Measurements from ENCODE around the gene PHIP. TPM values are rescaled to one million over a fixed set of nuclear protein-coding genes. Genes with fewer than 3 reads are reported as not detected.
A peak's percentile ranks its signal among the peaks of the same experiment; 100 is the strongest.

The PHIP gene
- total RNA-seq, 1 donor from 2014 or later = 14.6 TPM

DNA sequence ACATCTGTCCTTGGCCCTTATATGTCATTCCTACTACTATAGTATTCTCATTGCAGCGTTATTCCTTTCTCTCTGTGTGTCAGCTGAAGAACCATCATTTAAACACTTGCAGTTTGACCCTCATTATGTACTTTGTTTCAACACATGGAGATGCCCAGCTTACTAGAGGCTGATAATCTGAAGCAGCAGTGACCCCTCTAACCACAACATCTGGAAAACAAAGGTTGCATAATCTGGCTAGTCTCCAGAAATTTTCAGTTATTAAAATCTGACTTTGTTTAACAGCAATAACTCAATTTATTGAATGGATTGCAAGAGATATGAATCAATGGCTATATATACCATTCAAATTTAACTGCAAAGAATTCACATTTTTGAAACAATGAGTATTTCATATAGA lies 6.6 kb upstream of the PHIP start:
- Histone ChIP-seq H3K36me3 (ENCODE audit: control insufficient read depth, insufficient read depth, low read length) (no peaks in the 10 kb centered on the region), H3K27me3 (ENCODE audit: control insufficient read depth, insufficient read depth, low read length) (no peaks in the 10 kb centered on the region), H3K4me3 (ENCODE audit: low read depth, low read length) (no peak overlapping the region)
- no peak for DNase-seq (ENCODE audit: low read depth)
- TF ChIP-seq, protein P1, sequence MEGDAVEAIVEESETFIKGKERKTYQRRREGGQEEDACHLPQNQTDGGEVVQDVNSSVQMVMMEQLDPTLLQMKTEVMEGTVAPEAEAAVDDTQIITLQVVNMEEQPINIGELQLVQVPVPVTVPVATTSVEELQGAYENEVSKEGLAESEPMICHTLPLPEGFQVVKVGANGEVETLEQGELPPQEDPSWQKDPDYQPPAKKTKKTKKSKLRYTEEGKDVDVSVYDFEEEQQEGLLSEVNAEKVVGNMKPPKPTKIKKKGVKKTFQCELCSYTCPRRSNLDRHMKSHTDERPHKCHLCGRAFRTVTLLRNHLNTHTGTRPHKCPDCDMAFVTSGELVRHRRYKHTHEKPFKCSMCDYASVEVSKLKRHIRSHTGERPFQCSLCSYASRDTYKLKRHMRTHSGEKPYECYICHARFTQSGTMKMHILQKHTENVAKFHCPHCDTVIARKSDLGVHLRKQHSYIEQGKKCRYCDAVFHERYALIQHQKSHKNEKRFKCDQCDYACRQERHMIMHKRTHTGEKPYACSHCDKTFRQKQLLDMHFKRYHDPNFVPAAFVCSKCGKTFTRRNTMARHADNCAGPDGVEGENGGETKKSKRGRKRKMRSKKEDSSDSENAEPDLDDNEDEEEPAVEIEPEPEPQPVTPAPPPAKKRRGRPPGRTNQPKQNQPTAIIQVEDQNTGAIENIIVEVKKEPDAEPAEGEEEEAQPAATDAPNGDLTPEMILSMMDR (IDR thresholded peaks at IDR 0.05; ENCODE audit: insufficient read depth, low read length, poor library complexity, severe bottlenecking) = no peak

DNA sequence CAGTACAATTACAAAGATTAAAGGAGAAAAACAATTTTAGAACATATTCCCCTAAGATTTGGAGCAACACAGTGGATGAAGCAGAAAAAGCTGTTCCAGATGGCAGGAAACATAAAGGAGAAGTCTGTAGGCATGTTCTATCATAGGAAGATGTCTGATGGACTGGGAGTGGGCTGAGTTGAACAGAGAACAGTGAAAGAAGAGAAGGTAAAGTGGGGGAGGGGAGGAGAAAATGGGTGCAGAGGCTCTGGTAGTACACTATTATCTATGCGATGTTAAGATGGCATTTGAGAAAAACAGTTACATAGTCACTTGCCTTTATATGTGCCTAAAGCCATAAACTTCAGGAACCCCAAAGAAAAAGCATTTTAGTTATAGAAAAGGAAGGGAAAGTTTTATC lies 4.2 kb upstream of the PHIP start:
- Histone ChIP-seq H3K36me3 (ENCODE audit: control insufficient read depth, insufficient read depth, low read length) (no peaks in the 10 kb centered on the region), H3K4me3 (ENCODE audit: low read depth, low read length) (no peak overlapping the region), H3K27me3 (ENCODE audit: control insufficient read depth, insufficient read depth, low read length) (no peaks in the 10 kb centered on the region)
- TF ChIP-seq, protein P1 (IDR thresholded peaks at IDR 0.05; ENCODE audit: insufficient read depth, low read length, poor library complexity, severe bottlenecking) = no peak
- DNase-seq (ENCODE audit: low read depth) = no peak

DNA sequence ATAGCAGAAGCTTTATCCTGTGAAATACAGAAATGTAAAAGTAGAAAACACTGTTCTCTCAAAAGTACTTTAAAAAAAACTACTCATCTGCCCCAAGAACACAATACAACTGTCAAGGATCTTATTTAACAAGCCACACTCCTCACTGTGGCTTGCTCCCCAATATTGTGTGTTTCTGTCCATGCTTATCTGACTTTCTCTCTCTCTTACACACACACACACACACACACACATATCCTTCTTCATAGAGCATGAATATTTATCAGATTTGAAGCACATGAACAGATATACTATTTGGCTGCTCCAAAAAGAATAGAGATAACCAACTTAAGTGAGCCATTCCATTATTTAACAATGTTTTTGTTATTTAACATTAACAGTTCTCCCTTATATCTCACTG lies 3.6 kb upstream of the PHIP start:
- H3K4me3 ChIP-seq (ENCODE audit: low read depth, low read length) = no peak overlapping the region
- no peak for DNase-seq (ENCODE audit: low read depth)
- no peaks in the 10 kb centered on the region for H3K27me3 ChIP-seq (ENCODE audit: control insufficient read depth, insufficient read depth, low read length)
- H3K36me3 ChIP-seq (ENCODE audit: control insufficient read depth, insufficient read depth, low read length) = no peaks in the 10 kb centered on the region
- TF ChIP-seq, protein P1 (IDR thresholded peaks at IDR 0.05; ENCODE audit: insufficient read depth, low read length, poor library complexity, severe bottlenecking) = no peak

DNA sequence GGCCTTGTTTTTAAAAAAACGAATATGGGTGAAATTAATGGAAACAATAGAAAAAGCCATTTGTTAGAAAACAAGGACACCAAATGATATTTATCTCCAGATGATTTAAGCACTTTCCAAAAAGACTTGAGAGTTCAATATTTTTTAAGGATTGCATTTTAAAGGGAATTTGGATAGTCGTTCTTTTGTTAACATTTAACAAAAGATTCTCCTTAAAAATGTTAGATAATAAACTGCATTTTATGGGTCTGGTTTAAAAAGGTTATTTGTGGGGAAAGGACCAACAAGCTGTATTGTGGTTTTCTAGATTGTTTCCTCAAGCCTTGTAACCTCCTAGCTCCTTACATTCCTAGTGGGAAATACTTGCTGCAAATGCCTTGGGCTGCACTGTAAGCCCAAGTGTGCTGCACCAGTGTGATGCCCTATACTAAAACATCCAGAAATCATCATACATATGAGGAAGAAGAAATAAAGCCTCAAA lies 1.5 kb upstream of the PHIP start:
- no peaks in the 10 kb centered on the region for H3K27me3 ChIP-seq (ENCODE audit: control insufficient read depth, insufficient read depth, low read length)
- no peaks in the 10 kb centered on the region for H3K36me3 ChIP-seq (ENCODE audit: control insufficient read depth, insufficient read depth, low read length)
- no peak for DNase-seq (ENCODE audit: low read depth)
- peak overlapping the region; percentile 75 for H3K4me3 ChIP-seq (ENCODE audit: low read depth, low read length)
- TF ChIP-seq, protein P1 (IDR thresholded peaks at IDR 0.05; ENCODE audit: insufficient read depth, low read length, poor library complexity, severe bottlenecking) = no peak

DNA sequence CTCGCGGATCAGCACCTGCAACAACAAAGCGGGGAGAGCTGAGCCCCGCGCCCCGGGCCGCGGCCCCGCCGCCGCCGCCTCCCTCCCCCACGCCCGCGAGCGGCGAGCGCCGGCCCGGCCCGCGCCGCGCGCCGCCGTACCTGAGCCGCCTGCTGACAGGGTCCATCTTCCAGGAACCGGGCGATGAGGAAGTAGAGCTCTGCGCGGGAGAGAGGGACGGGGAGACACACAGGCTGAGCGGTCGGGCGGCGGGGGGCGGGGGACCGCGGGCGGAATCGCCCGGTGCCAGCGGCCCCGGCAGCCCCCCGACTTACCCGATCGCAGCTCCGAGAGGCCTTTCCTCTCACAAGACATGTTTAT lies 359 bp downstream of the PHIP start:
- H3K27me3 ChIP-seq (ENCODE audit: control insufficient read depth, insufficient read depth, low read length) = no peaks in the 10 kb centered on the region
- TF ChIP-seq, protein P1 (IDR thresholded peaks at IDR 0.05; ENCODE audit: insufficient read depth, low read length, poor library complexity, severe bottlenecking) = no peak
- no peaks in the 10 kb centered on the region for H3K36me3 ChIP-seq (ENCODE audit: control insufficient read depth, insufficient read depth, low read length)
- peak overlapping the region; percentile 75 for H3K4me3 ChIP-seq (ENCODE audit: low read depth, low read length)
- DNase-seq (ENCODE audit: low read depth) = no peak
